ENCODE measurements around the gene SIRT1. TPM values are rescaled to one million over a fixed set of nuclear protein-coding genes. Genes with fewer than 3 reads are reported as not detected.

SIRT1 gene
- total and polyA plus RNA-seq, 9 donors, result 14.0 to 25.3 (median 19.1) TPM

GRCh38 chr10:67843284-67843683 is 41.2 kb upstream of the SIRT1 start:
- Histone ChIP-seq H3K4me3 (ENCODE audit: low read length) (no peak overlapping the region), H3K36me3 (ENCODE audit: control insufficient read depth, insufficient read depth, low read length) (no peaks in the 10 kb centered on the region), H3K27ac (ENCODE audit: low read length) (no peak overlapping the region), H3K27me3 (ENCODE audit: control insufficient read depth, insufficient read depth, low read length) (no peaks in the 10 kb centered on the region), H3K9me3 (replicated peaks; ENCODE audit: control insufficient read depth, low read depth, low read length) (peaks cover 6% of the 10 kb centered on the region), H3K4me1 (ENCODE audit: control insufficient read depth, insufficient read depth, low read length) (no peaks in the 10 kb centered on the region)
- DNase-seq, result no peak
- WGBS (ENCODE audit: insufficient coverage), result 80% methylated on average over 1 of the region's 2 CpGs

- Histone ChIP-seq H3K9me3 (replicated peaks; ENCODE audit: control insufficient read depth, low read depth, low read length) (no peaks in the 10 kb centered on the region), H3K4me3 (ENCODE audit: low read length) (peak overlapping the region; percentile 90), H3K27ac (ENCODE audit: low read length) (peak overlapping the region; percentile 99), H3K27me3 (ENCODE audit: control insufficient read depth, insufficient read depth, low read length) (no peaks in the 10 kb centered on the region), H3K36me3 (ENCODE audit: control insufficient read depth, insufficient read depth, low read length) (no peaks in the 10 kb centered on the region), H3K4me1 (ENCODE audit: control insufficient read depth, insufficient read depth, low read length) (peaks cover 3% of the 10 kb centered on the region)
- WGBS (ENCODE audit: insufficient coverage), result 0% methylated on average over 29 of the region's 36 CpGs
- peak; percentile 98 for DNase-seq
These were observed 35.0 kb upstream of the SIRT1 start for GRCh38 chr10:67849331-67850011.

GRCh38 chr10:67851186-67851585 is 33.3 kb upstream of the SIRT1 start:
- Histone ChIP-seq H3K36me3 (ENCODE audit: control insufficient read depth, insufficient read depth, low read length) (no peaks in the 10 kb centered on the region), H3K4me1 (ENCODE audit: control insufficient read depth, insufficient read depth, low read length) (peaks cover 3% of the 10 kb centered on the region), H3K9me3 (replicated peaks; ENCODE audit: control insufficient read depth, low read depth, low read length) (no peaks in the 10 kb centered on the region), H3K27ac (ENCODE audit: low read length) (no peak overlapping the region), H3K4me3 (ENCODE audit: low read length) (no peak overlapping the region), H3K27me3 (ENCODE audit: control insufficient read depth, insufficient read depth, low read length) (no peaks in the 10 kb centered on the region)
- DNase-seq, result no peak
- WGBS (ENCODE audit: insufficient coverage), result no CpG with 5 or more reads among the region's 2 CpGs

GRCh38 chr10:67852761-67853160 is 31.7 kb upstream of the SIRT1 start:
- Histone ChIP-seq H3K4me3 (ENCODE audit: low read length) (no peak overlapping the region), H3K27ac (ENCODE audit: low read length) (no peak overlapping the region), H3K36me3 (ENCODE audit: control insufficient read depth, insufficient read depth, low read length) (no peaks in the 10 kb centered on the region), H3K9me3 (replicated peaks; ENCODE audit: control insufficient read depth, low read depth, low read length) (no peaks in the 10 kb centered on the region), H3K27me3 (ENCODE audit: control insufficient read depth, insufficient read depth, low read length) (no peaks in the 10 kb centered on the region), H3K4me1 (ENCODE audit: control insufficient read depth, insufficient read depth, low read length) (peaks cover 3% of the 10 kb centered on the region)
- no peak for DNase-seq
- WGBS (ENCODE audit: insufficient coverage), result no CpG with 5 or more reads among the region's 5 CpGs

GRCh38 chr10:67853512-67853911 is 30.9 kb upstream of the SIRT1 start:
- Histone ChIP-seq H3K27me3 (ENCODE audit: control insufficient read depth, insufficient read depth, low read length) (no peaks in the 10 kb centered on the region), H3K27ac (ENCODE audit: low read length) (no peak overlapping the region), H3K4me3 (ENCODE audit: low read length) (no peak overlapping the region), H3K9me3 (replicated peaks; ENCODE audit: control insufficient read depth, low read depth, low read length) (no peaks in the 10 kb centered on the region), H3K36me3 (ENCODE audit: control insufficient read depth, insufficient read depth, low read length) (no peaks in the 10 kb centered on the region), H3K4me1 (ENCODE audit: control insufficient read depth, insufficient read depth, low read length) (peaks cover 3% of the 10 kb centered on the region)
- WGBS (ENCODE audit: insufficient coverage), result no CpG with 5 or more reads among the region's 3 CpGs
- no peak for DNase-seq

GRCh38 chr10:67858971-67859370 is 25.5 kb upstream of the SIRT1 start:
- no peaks in the 10 kb centered on the region for H3K27me3 ChIP-seq (ENCODE audit: control insufficient read depth, insufficient read depth, low read length)
- H3K36me3 ChIP-seq (ENCODE audit: control insufficient read depth, insufficient read depth, low read length), result no peaks in the 10 kb centered on the region
- no peak for DNase-seq
- no peak overlapping the region for H3K4me3 ChIP-seq (ENCODE audit: low read length)
- H3K4me1 ChIP-seq (ENCODE audit: control insufficient read depth, insufficient read depth, low read length), result no peaks in the 10 kb centered on the region
- 100% methylated on average over 1 of the region's 2 CpGs for WGBS (ENCODE audit: insufficient coverage)
- no peak overlapping the region for H3K27ac ChIP-seq (ENCODE audit: low read length)
- no peaks in the 10 kb centered on the region for H3K9me3 ChIP-seq (replicated peaks; ENCODE audit: control insufficient read depth, low read depth, low read length)

DNA sequence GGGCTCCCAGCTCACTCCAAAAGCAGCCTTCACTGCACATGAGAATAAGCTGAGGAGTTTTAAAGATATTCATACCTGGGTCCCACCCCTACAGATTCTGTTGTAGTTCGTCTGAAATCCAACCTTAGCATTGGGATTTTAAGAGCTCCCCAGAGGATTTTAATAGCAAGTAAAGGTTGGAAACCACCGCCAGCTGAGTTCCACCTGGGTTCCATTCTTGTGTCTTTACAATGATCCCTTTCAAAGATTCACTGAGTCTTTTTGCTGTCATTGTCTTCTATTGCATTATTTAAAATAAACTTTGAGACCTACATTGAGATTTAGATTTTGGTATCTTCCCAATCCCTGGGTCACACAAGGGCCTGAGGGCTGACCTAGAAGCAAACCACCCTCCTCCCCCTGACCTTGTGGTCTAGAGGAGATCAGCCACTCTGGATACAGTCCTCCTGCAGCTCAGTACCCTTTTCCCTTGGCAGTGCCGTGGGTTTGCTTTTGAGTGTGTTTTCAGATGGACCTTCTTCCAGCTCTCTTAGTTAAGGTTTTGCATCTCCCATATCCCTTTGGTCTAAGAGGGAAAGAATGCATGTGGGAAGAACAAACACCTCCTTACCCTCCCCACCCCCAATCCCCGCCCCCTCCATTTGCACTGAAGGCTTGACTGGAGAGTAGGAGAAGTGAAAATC is 22.6 kb upstream of the SIRT1 start:
- Histone ChIP-seq H3K4me1 (ENCODE audit: control insufficient read depth, insufficient read depth, low read length) (no peaks in the 10 kb centered on the region), H3K27me3 (ENCODE audit: control insufficient read depth, insufficient read depth, low read length) (no peaks in the 10 kb centered on the region), H3K27ac (ENCODE audit: low read length) (no peak overlapping the region), H3K4me3 (ENCODE audit: low read length) (no peak overlapping the region), H3K9me3 (replicated peaks; ENCODE audit: control insufficient read depth, low read depth, low read length) (no peaks in the 10 kb centered on the region), H3K36me3 (ENCODE audit: control insufficient read depth, insufficient read depth, low read length) (no peaks in the 10 kb centered on the region)
- DNase-seq, result no peak
- no CpG with 5 or more reads among the region's 4 CpGs for WGBS (ENCODE audit: insufficient coverage)

DNA sequence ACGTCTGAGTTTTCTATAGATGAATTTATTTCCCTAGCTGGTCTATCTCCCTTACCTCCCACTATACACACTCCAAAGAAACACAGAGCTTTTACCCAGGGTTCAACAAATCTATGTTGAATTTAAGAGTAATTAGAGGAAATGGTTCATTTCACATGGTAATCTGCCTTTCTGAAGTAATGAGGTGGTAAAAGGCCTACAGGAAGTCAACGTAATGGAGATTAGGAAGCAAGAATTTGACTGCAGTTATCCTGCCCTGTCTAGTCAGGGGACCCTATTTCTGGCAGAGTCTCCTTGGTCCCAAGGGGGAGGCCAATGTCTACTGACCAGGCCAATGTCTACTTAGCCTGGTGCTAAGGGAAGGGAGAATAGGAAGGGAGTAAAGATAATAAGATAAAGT is 21.4 kb upstream of the SIRT1 start:
- WGBS (ENCODE audit: insufficient coverage), result 22% methylated on average over 1 of the region's 2 CpGs
- Histone ChIP-seq H3K27ac (ENCODE audit: low read length) (no peak overlapping the region), H3K27me3 (ENCODE audit: control insufficient read depth, insufficient read depth, low read length) (no peaks in the 10 kb centered on the region), H3K4me1 (ENCODE audit: control insufficient read depth, insufficient read depth, low read length) (no peaks in the 10 kb centered on the region), H3K36me3 (ENCODE audit: control insufficient read depth, insufficient read depth, low read length) (no peaks in the 10 kb centered on the region), H3K9me3 (replicated peaks; ENCODE audit: control insufficient read depth, low read depth, low read length) (no peaks in the 10 kb centered on the region), H3K4me3 (ENCODE audit: low read length) (no peak overlapping the region)
- no peak for DNase-seq

- Histone ChIP-seq H3K27me3 (ENCODE audit: control insufficient read depth, insufficient read depth, low read length) (no peaks in the 10 kb centered on the region), H3K36me3 (ENCODE audit: control insufficient read depth, insufficient read depth, low read length) (no peaks in the 10 kb centered on the region), H3K9me3 (replicated peaks; ENCODE audit: control insufficient read depth, low read depth, low read length) (no peaks in the 10 kb centered on the region), H3K27ac (ENCODE audit: low read length) (no peak overlapping the region), H3K4me1 (ENCODE audit: control insufficient read depth, insufficient read depth, low read length) (no peaks in the 10 kb centered on the region), H3K4me3 (ENCODE audit: low read length) (no peak overlapping the region)
- WGBS (ENCODE audit: insufficient coverage), result 78% methylated on average over 6 of the region's 10 CpGs
- DNase-seq, result peak; percentile 47
These were observed 19.7 kb upstream of the SIRT1 start for GRCh38 chr10:67864607-67865371.

DNA sequence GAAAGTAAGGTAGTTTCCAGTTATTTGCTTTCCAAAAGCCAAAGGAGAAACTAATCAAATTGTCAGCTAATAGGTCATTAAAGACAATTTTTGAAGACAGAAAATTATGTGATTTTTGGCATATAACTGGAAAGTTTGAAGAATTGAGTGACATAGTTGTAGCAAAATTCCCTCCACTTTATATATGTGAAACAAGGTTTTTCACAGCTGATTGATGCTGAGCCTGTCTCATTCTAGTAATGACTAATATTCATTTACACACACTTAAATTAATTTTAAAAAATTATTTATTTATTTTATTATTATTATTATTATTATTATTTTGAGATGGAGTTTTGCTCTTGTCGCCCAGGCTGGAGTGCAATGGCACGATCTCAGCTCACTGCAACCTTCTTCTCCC is 16.3 kb upstream of the SIRT1 start:
- no peaks in the 10 kb centered on the region for H3K36me3 ChIP-seq (ENCODE audit: control insufficient read depth, insufficient read depth, low read length)
- no peak overlapping the region for H3K27ac ChIP-seq (ENCODE audit: low read length)
- H3K4me3 ChIP-seq (ENCODE audit: low read length), result no peak overlapping the region
- H3K4me1 ChIP-seq (ENCODE audit: control insufficient read depth, insufficient read depth, low read length), result no peaks in the 10 kb centered on the region
- 100% methylated on average over 1 of the region's 2 CpGs for WGBS (ENCODE audit: insufficient coverage)
- no peaks in the 10 kb centered on the region for H3K27me3 ChIP-seq (ENCODE audit: control insufficient read depth, insufficient read depth, low read length)
- no peaks in the 10 kb centered on the region for H3K9me3 ChIP-seq (replicated peaks; ENCODE audit: control insufficient read depth, low read depth, low read length)
- no peak for DNase-seq
